SJSA1 (cell line): Measurements from ENCODE around the gene RPRD1A. TPM values are rescaled to one million over a fixed set of nuclear protein-coding genes. Genes with fewer than 3 reads are reported as not detected.

ENCODE experiments used
- DNase-seq, 2 experiments: peaks; one replicate each; pipeline ENCODE4 v3.0.0-alpha.2; 2015 to 2020; ENCODE audit warnings: low spot score in 2 of 2, low read depth in 1 of 2
- H3K27ac ChIP-seq: fragments of 250-450 bp; sonication (Bioruptor Pico); 2 replicates; pipeline ENCODE4 v1.5.1; 2020; ENCODE audit warnings: mild to moderate bottlenecking, moderate library complexity
- H3K27me3 ChIP-seq: fragments of 250-450 bp; sonication (Bioruptor Pico); replicated peaks from 2 replicates; pipeline ENCODE4 v1.5.1; 2020; ENCODE audit warnings: mild to moderate bottlenecking, moderate library complexity
- H3K36me3 ChIP-seq: fragments of 250-450 bp; sonication (Bioruptor Pico); 2 replicates; pipeline ENCODE4 v1.5.1; 2020; ENCODE audit warnings: mild to moderate bottlenecking
- H3K4me1 ChIP-seq: fragments of 250-450 bp; sonication (Bioruptor Pico); replicated peaks from 2 replicates; pipeline ENCODE4 v1.6.1; 2021; ENCODE audit warnings: mild to moderate bottlenecking
- H3K4me3 ChIP-seq: fragments of 250-450 bp; sonication (Bioruptor Pico); 2 replicates; pipeline ENCODE4 v1.5.1; 2020; ENCODE audit warnings: mild to moderate bottlenecking
- H3K9me3 ChIP-seq: fragments of 250-450 bp; sonication (Bioruptor Pico); replicated peaks from 2 replicates; pipeline ENCODE4 v1.5.1; 2020; ENCODE audit warnings: mild to moderate bottlenecking
- total RNA-seq: library from RNA; depleted of rRNA; stranded (reverse); fragments of >200 nt; shearing (Covaris generic); gene quantifications from 2 replicates; pipeline ENCODE4 v1.2.3, GENCODE V29; 2014; rRNA removed

Gene RPRD1A
- total RNA-seq, 1 experiment from 2014 or later, result 36.6 TPM

GRCh38 chr18:35962320-35962719 lies 105.0 kb downstream of the RPRD1A start:
- Histone ChIP-seq H3K9me3 (no peaks in the 10 kb centered on the region), H3K27ac (no peak overlapping the region), H3K27me3 (no peaks in the 10 kb centered on the region), H3K4me1 (no peaks in the 10 kb centered on the region), H3K36me3 (no peaks in the 10 kb centered on the region), H3K4me3 (no peak overlapping the region)
- no peak for DNase-seq

GRCh38 chr18:35956226-35956625 lies 111.1 kb downstream of the RPRD1A start:
- no peak overlapping the region for H3K4me3 ChIP-seq
- no peaks in the 10 kb centered on the region for H3K36me3 ChIP-seq
- H3K9me3 ChIP-seq, result no peaks in the 10 kb centered on the region
- no peak for DNase-seq
- H3K27ac ChIP-seq, result no peak overlapping the region
- H3K27me3 ChIP-seq, result no peaks in the 10 kb centered on the region
- no peaks in the 10 kb centered on the region for H3K4me1 ChIP-seq

GRCh38 chr18:35953688-35954087 lies 113.7 kb downstream of the RPRD1A start:
- Histone ChIP-seq H3K4me1 (0 out of 2 replicates have a peak, but pooled peaks cover 3% of the 10 kb centered on the region), H3K4me3 (no peak overlapping the region), H3K27ac (no peak overlapping the region), H3K27me3 (no peaks in the 10 kb centered on the region), H3K9me3 (no peaks in the 10 kb centered on the region), H3K36me3 (no peaks in the 10 kb centered on the region)
- no peak for DNase-seq

- Histone ChIP-seq H3K4me1 (0 out of 2 replicates have a peak, but pooled peaks cover 3% of the 10 kb centered on the region), H3K36me3 (no peaks in the 10 kb centered on the region), H3K9me3 (no peaks in the 10 kb centered on the region), H3K4me3 (no peak overlapping the region), H3K27me3 (no peaks in the 10 kb centered on the region), H3K27ac (no peak overlapping the region)
- no peak for DNase-seq
Observed at GRCh38 chr18:35950628-35950982, 116.8 kb downstream of the RPRD1A start.

GRCh38 chr18:35949903-35950627 lies 117.3 kb downstream of the RPRD1A start:
- no peaks in the 10 kb centered on the region for H3K36me3 ChIP-seq
- DNase-seq, result peak in 1 of 2 experiments; percentile 39
- no peaks in the 10 kb centered on the region for H3K9me3 ChIP-seq
- H3K4me1 ChIP-seq, result 0 out of 2 replicates have a peak, but pooled peaks cover 3% of the 10 kb centered on the region
- H3K27ac ChIP-seq, result no peak overlapping the region
- H3K4me3 ChIP-seq, result no peak overlapping the region; the same call in 1 of the 2 replicates
- no peaks in the 10 kb centered on the region for H3K27me3 ChIP-seq

- H3K4me1 ChIP-seq, result 0 out of 2 replicates have a peak, but pooled peaks cover 3% of the 10 kb centered on the region
- H3K9me3 ChIP-seq, result no peaks in the 10 kb centered on the region
- no peak overlapping the region for H3K27ac ChIP-seq
- no peak overlapping the region for H3K4me3 ChIP-seq
- H3K27me3 ChIP-seq, result no peaks in the 10 kb centered on the region
- no peaks in the 10 kb centered on the region for H3K36me3 ChIP-seq
- DNase-seq, result no peak
Observed at GRCh38 chr18:35949090-35949489, 118.3 kb downstream of the RPRD1A start.

GRCh38 chr18:35948080-35948479 lies 119.3 kb downstream of the RPRD1A start:
- no peak overlapping the region for H3K27ac ChIP-seq
- 0 out of 2 replicates have a peak, but pooled peaks cover 3% of the 10 kb centered on the region for H3K4me1 ChIP-seq
- H3K9me3 ChIP-seq, result no peaks in the 10 kb centered on the region
- no peak for DNase-seq
- no peaks in the 10 kb centered on the region for H3K36me3 ChIP-seq
- no peak overlapping the region for H3K4me3 ChIP-seq
- no peaks in the 10 kb centered on the region for H3K27me3 ChIP-seq

- H3K27ac ChIP-seq, result no peak overlapping the region
- H3K4me1 ChIP-seq, result no peaks in the 10 kb centered on the region
- H3K27me3 ChIP-seq, result no peaks in the 10 kb centered on the region
- H3K36me3 ChIP-seq, result no peaks in the 10 kb centered on the region
- H3K9me3 ChIP-seq, result no peaks in the 10 kb centered on the region
- H3K4me3 ChIP-seq, result no peak overlapping the region
- no peak for DNase-seq
Observed at GRCh38 chr18:35942661-35943060, 124.7 kb downstream of the RPRD1A start.

GRCh38 chr18:35942133-35942532 lies 125.2 kb downstream of the RPRD1A start:
- Histone ChIP-seq H3K27ac (no peak overlapping the region), H3K36me3 (no peaks in the 10 kb centered on the region)
- no peak for DNase-seq

GRCh38 chr18:35941299-35941698 lies 126.1 kb downstream of the RPRD1A start:
- Histone ChIP-seq H3K36me3 (no peaks in the 10 kb centered on the region), H3K4me1 (no peaks in the 10 kb centered on the region), H3K4me3 (no peak overlapping the region), H3K27ac (no peak overlapping the region), H3K9me3 (no peaks in the 10 kb centered on the region), H3K27me3 (no peaks in the 10 kb centered on the region)
- no peak for DNase-seq

More at GRCh38 chr18:35942133-35942532, 125.2 kb downstream of the RPRD1A start:
- no peaks in the 10 kb centered on the region for H3K9me3 ChIP-seq
- H3K4me3 ChIP-seq, result no peak overlapping the region
- no peaks in the 10 kb centered on the region for H3K27me3 ChIP-seq
- H3K4me1 ChIP-seq, result no peaks in the 10 kb centered on the region

Other genes with a start within 250 kb of the RPRD1A start
- gene SLC39A6, start 61.8 kb upstream of the RPRD1A start, total RNA-seq, result 83.8 and 88.0 TPM in 2 replicates
- 43.1 and 43.3 TPM in 2 replicates for gene ELP2, start 62.3 kb upstream of the RPRD1A start, total RNA-seq
- 0.16 and 0.34 TPM in 2 replicates for gene MOCOS, start 119.9 kb upstream of the RPRD1A start, total RNA-seq
- 0.53 TPM in 1 of 2 replicates, not detected in the other for gene FHOD3, start 230.2 kb upstream of the RPRD1A start, total RNA-seq